ENCODE results near the gene BBS2.

GRCh38 chr16:56517206-56517605 lies 2.6 kb downstream of the BBS2 start:
- TF ChIP-seq CTCF (IDR thresholded peaks at IDR 0.05; ENCODE audit: poor library complexity) = no peak
- no peak for TF ChIP-seq EZH2 (IDR thresholded peaks at IDR 0.05; ENCODE audit: borderline replicate concordance)

Data from hepatocyte (in vitro differentiated cells).